Measurements from ENCODE around the gene TP53TG5.

Gene TP53TG5

DNA sequence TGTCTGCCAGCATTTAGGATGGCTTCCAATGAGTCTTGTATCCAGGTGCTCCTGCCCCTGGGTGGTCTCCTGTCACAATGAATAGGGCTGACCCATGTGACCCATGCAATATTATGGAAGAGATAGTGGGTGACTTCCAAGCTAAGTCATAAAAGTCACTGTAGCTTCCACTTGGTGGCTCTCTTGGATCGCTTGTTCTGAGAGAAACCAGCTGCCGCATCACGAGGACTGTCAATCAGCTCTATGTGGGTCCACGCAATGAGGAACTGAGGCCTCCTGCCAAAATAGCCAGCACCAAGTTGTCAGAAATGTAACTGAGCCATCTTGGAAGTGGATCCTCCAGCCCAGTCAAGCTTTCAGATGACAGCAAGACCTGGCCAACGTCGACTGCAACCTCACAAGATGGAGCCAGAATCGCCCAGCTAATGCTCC is 55.2 kb downstream of the TP53TG5 start:
- DNase-seq, result peak; percentile 83

Data from midbrain (tissue), 1 donor.